Activated CD8-positive, alpha-beta T cell treated with anti-CD3 and anti-CD28 coated beads for 36 hours (primary cell): ENCODE results near the gene HNRNPC. TPM values are rescaled to one million over a fixed set of nuclear protein-coding genes. Genes with fewer than 3 reads are reported as not detected.
A peak's percentile ranks its signal among the peaks of the same experiment; 100 is the strongest.

Experiments
- ATAC-seq: fragments of 200-7000 bp; cut with Tn5 transposase; one replicate; pipeline ENCODE4 v1.10.0; 2021; ENCODE audit warnings: mild to moderate bottlenecking, moderate library complexity
- CTCF ChIA-PET: fragments of 350-600 bp; sonication (Branson Sonifier 250); formaldehyde crosslinking; loops from one replicate; lab custom pipeline; 2021; ENCODE audit warnings: antibody characterized with exemption; lab: Charles Lee
- POLR2A ChIA-PET: fragments of 350-600 bp; sonication (Branson Sonifier 250); formaldehyde crosslinking; loops from one replicate; lab custom pipeline; 2021; ENCODE audit warnings: antibody characterized with exemption; lab: Charles Lee
- DNase-seq: peaks from one replicate; pipeline ENCODE4 v3.0.0-alpha.2; 2020
- H3K27ac Mint-ChIP-seq: one replicate; pipeline ENCODE4 v1.8.0; 2021; ENCODE audit warnings: mild to moderate bottlenecking, mixed read lengths
- H3K27me3 Mint-ChIP-seq: one replicate; pipeline ENCODE4 v1.8.0; 2021; ENCODE audit warnings: mixed read lengths
- H3K36me3 Mint-ChIP-seq: one replicate; pipeline ENCODE4 v1.8.0; 2021; ENCODE audit warnings: low read depth, mixed read lengths
- H3K4me1 Mint-ChIP-seq: one replicate; pipeline ENCODE4 v1.8.0; 2021; ENCODE audit warnings: low read depth, mixed read lengths
- H3K4me3 Mint-ChIP-seq: one replicate; pipeline ENCODE4 v1.8.0; 2021; ENCODE audit warnings: mild to moderate bottlenecking, moderate library complexity, mixed read lengths
- H3K9me3 Mint-ChIP-seq: one replicate; pipeline ENCODE4 v1.8.0; 2021; ENCODE audit warnings: mixed read lengths
- intact Hi-C: fragments of 100-400 bp; cut with micrococcal nuclease; formaldehyde crosslinking; loops from one replicate; pipeline ENCODE4 v1.10.0; 2022
- total RNA-seq, 2 experiments: library from RNA; stranded (reverse); gene quantifications; one replicate each; pipeline ENCODE4 v1.2.3, GENCODE V29; 2021
- TF ChIP-seq, protein P1 (sequence below): fragments of 200-600 bp; IDR thresholded peaks from one replicate; pipeline ENCODE4 v1.8.0; 2022; ENCODE audit warnings: antibody characterized with exemption, mild to moderate bottlenecking

The HNRNPC gene
- total RNA-seq, 2 experiments from 2014 or later = 1,078 to 1,115 TPM

DNA sequence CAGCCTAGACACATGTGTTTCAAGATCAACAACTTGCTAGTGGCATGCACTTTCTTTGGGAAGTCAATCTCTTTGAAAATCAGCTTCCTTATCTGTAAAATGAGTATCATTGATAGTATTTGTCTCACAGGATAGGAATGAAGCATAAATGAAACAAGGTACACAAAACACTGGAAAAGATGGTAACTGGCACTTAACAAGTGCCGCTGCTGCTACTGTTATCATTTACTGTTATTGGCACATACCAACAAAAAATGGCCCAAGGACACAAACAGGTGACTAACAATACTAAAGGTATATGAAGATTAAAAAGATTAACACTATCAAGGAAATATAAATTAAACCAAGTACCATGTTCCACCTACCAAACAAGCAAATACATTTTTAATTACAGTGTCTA lies 20.9 kb downstream of the HNRNPC start:
- CTCF ChIA-PET = no interaction called here
- Mint-ChIP-seq H3K9me3 (no peaks in the 10 kb centered on the region), H3K27ac (peak overlapping the region; percentile 2), H3K4me1 (peaks cover 58% of the 10 kb centered on the region), H3K36me3 (peaks cover 72% of the 10 kb centered on the region), H3K4me3 (no peak overlapping the region), H3K27me3 (no peaks in the 10 kb centered on the region)
- POLR2A ChIA-PET = interaction anchor here (1.4 to 12.7 kb wide), 3 partner anchors 7 to 17 kb away, joined by 6 to 146 read pairs (median 45); no protein-coding TSS in a partner anchor
- TF ChIP-seq, protein P1, sequence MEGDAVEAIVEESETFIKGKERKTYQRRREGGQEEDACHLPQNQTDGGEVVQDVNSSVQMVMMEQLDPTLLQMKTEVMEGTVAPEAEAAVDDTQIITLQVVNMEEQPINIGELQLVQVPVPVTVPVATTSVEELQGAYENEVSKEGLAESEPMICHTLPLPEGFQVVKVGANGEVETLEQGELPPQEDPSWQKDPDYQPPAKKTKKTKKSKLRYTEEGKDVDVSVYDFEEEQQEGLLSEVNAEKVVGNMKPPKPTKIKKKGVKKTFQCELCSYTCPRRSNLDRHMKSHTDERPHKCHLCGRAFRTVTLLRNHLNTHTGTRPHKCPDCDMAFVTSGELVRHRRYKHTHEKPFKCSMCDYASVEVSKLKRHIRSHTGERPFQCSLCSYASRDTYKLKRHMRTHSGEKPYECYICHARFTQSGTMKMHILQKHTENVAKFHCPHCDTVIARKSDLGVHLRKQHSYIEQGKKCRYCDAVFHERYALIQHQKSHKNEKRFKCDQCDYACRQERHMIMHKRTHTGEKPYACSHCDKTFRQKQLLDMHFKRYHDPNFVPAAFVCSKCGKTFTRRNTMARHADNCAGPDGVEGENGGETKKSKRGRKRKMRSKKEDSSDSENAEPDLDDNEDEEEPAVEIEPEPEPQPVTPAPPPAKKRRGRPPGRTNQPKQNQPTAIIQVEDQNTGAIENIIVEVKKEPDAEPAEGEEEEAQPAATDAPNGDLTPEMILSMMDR = no peak
- intact Hi-C loops = no loop called here
- ATAC-seq = no peak
- DNase-seq = no peak

DNA sequence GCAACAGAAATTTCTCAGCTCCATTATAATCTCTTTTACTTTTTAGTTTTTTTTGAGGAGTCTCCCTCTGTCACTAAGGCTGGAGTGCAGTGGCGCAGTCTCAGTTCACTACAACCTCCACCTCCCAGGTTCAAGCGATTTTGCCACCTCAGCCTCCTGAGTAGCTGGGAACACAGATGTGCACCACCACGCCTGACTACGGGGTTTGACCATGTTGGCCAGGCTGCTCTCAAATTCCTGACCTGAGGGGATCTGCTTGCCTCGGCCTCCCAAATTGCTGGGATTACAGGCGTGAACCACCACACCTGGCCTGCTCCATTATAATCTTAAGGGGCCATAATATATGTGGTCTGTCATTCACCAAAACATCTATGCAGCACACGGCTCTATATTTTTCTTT lies 23.4 kb downstream of the HNRNPC start:
- Mint-ChIP-seq H3K27me3 (no peaks in the 10 kb centered on the region), H3K4me3 (no peak overlapping the region), H3K36me3 (peaks cover 65% of the 10 kb centered on the region), H3K4me1 (peaks cover 67% of the 10 kb centered on the region), H3K27ac (peak overlapping the region; percentile 57), H3K9me3 (no peaks in the 10 kb centered on the region)
- ChIA-PET POLR2A (interaction anchor here (0.7 to 12.7 kb wide), 4 partner anchors 10 to 52 kb away, joined by 3 to 146 read pairs (median 36); no protein-coding TSS in a partner anchor), CTCF (interaction anchor here (7.8 kb wide), 1 partner anchor 9 kb away, joined by 56 read pairs; no protein-coding TSS in a partner anchor)
- intact Hi-C loops = no loop called here
- DNase-seq (no peak), ATAC-seq (no peak)
- TF ChIP-seq, protein P1 = no peak

DNA sequence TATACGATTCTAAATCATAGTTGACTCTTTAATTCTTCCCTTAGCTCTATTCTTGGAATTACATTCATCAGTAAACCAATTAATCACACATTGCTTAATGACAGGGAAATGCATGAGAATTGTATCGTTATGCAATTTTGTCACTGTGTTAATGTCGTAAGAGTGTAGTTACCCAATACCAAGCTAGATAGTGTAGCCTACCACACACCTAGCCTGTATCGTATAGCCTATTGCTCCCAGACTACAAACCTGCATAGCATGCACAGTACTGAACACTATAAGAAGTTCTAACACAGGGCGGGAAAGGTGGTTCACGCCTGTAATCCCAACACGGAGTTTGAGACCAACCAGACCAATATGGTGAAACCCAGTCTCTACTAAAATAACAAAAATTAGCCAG lies 24.7 kb downstream of the HNRNPC start:
- Mint-ChIP-seq H3K4me1 (peaks cover 67% of the 10 kb centered on the region), H3K36me3 (peaks cover 62% of the 10 kb centered on the region), H3K4me3 (no peak overlapping the region), H3K27ac (no peak overlapping the region), H3K9me3 (no peaks in the 10 kb centered on the region), H3K27me3 (no peaks in the 10 kb centered on the region)
- DNase-seq (no peak), ATAC-seq (no peak)
- TF ChIP-seq, protein P1 = no peak
- CTCF ChIA-PET = interaction anchor here (7.8 kb wide), 1 partner anchor 11 kb away, joined by 56 read pairs; no protein-coding TSS in a partner anchor
- intact Hi-C loops = no loop called here
- POLR2A ChIA-PET = interaction anchor here (1.0 to 12.7 kb wide), 8 partner anchors 10 to 140 kb away, joined by 3 to 146 read pairs (median 12); no protein-coding TSS in a partner anchor

- DNase-seq (no peak), ATAC-seq (no peak)
- intact Hi-C loops = no loop called here
- Mint-ChIP-seq H3K27me3 (no peaks in the 10 kb centered on the region), H3K4me1 (peaks cover 76% of the 10 kb centered on the region), H3K27ac (peak overlapping the region; percentile 79), H3K36me3 (peaks cover 63% of the 10 kb centered on the region), H3K9me3 (no peaks in the 10 kb centered on the region), H3K4me3 (no peak overlapping the region)
- ChIA-PET CTCF (interaction anchor here (0.9 to 7.8 kb wide), 7 partner anchors 9 to 139 kb away, joined by 3 to 56 read pairs (median 7); no protein-coding TSS in a partner anchor), POLR2A (interaction anchor here (0.6 to 12.7 kb wide), 5 partner anchors 9 to 157 kb away, joined by 3 to 146 read pairs (median 4); no protein-coding TSS in a partner anchor)
- TF ChIP-seq, protein P1 = peak; percentile 62
These were observed 27.9 kb downstream of the HNRNPC start for GRCh38 chr14:21241218-21241819.

DNA sequence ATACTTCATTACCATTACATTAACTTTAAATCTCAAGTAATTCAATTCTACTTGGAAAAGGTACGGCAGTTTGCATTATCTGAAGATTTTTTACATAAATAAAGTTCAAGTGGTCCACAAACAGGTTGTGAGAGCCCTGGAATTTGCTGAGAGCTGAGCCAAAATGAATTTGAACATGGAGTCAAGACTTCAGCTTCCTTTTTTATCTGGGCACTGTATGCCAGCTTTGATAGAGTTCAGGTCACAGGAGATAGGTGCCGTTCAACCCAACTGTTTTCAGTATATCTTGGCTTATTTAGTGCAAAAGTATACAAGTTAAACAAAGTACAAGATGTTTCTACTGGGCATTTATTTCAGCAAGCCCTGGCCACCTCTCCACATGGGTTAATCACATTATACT lies 28.8 kb downstream of the HNRNPC start:
- POLR2A ChIA-PET = interaction anchor here (1.1 to 12.7 kb wide), 4 partner anchors 9 to 140 kb away, joined by 4 to 146 read pairs (median 16); no protein-coding TSS in a partner anchor
- Mint-ChIP-seq H3K36me3 (peaks cover 59% of the 10 kb centered on the region), H3K4me3 (no peak overlapping the region), H3K27me3 (no peaks in the 10 kb centered on the region), H3K27ac (peak overlapping the region; percentile 38), H3K9me3 (no peaks in the 10 kb centered on the region), H3K4me1 (peaks cover 81% of the 10 kb centered on the region)
- CTCF ChIA-PET = interaction anchor here (1.0 to 7.8 kb wide), 5 partner anchors 8 to 140 kb away, joined by 3 to 56 read pairs (median 3); no protein-coding TSS in a partner anchor
- intact Hi-C loops = no loop called here
- ATAC-seq (no peak), DNase-seq (no peak)
- TF ChIP-seq, protein P1 = no peak
